Measurements from ENCODE around the gene E4F1. TPM values are rescaled to one million over a fixed set of nuclear protein-coding genes. Genes with fewer than 3 reads are reported as not detected.

E4F1 gene
- total RNA-seq, 1 experiment from 2014 or later: 30.1 TPM

DNA sequence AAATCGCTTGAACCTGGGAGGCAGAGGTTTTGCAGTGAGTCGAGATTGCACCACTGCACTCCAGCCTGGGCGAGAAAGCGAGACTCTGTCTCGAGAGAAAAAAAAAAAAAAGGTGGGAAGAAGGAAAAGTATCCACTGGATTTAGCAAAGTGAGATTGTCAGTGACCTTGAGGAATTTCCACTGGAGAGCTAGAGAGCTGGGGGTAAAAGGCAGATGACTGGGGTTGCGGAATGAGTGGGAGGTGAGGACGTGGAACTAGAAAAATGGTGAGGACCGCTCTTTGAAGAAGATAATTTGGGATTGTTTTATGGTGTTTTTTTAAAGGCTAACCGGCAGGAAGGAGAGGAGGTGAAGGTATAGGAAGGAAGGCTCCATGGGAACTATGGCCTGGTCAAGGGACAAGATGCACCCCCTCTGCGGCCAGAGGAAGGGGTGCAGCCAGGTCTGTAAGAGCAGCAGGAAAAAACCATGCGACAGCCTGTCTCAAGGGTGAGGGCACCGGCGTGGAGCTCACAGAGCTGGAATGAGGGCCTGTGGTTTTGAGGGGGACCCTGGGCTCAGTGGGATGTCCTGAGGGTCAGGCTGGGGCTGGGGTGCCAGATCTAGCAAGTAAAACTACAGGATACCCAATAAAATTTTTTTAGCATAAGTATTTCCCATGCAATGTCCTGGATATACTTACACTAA lies 18.8 kb upstream of the E4F1 start:
- no peaks in the 10 kb centered on the region for H3K9me3 ChIP-seq
- ChIA-PET POLR2A (interaction anchor here (0.6 kb wide), 1 partner anchor 10 kb away, joined by 4 read pairs; the partner anchor contains the start of gene PGP), CTCF (no interaction called here)
- intact Hi-C loops (cut with micrococcal nuclease; ENCODE audit: unreplicated experiment): no loop called here
- H3K27me3 Mint-ChIP-seq (ENCODE audit: insufficient read depth, unreplicated experiment): no peaks in the 10 kb centered on the region
- H3K4me3 Mint-ChIP-seq (ENCODE audit: unreplicated experiment): peak overlapping the region; percentile 72
- H3K36me3 Mint-ChIP-seq (ENCODE audit: insufficient read depth, unreplicated experiment): peaks cover 44% of the 10 kb centered on the region
- H3K4me1 ChIP-seq: no peaks in the 10 kb centered on the region; the same call in 1 of the 2 replicates
- no peaks in the 10 kb centered on the region for H3K27me3 ChIP-seq (replicated peaks; ENCODE audit: control insufficient read depth, insufficient read depth, low read length)
- no peaks in the 10 kb centered on the region for H3K9me3 Mint-ChIP-seq (ENCODE audit: unreplicated experiment)
- H3K27ac Mint-ChIP-seq (ENCODE audit: unreplicated experiment): peak overlapping the region; percentile 1
- DNase-seq: no peak
- peaks cover 14% of the 10 kb centered on the region for H3K4me1 Mint-ChIP-seq (ENCODE audit: low read depth, unreplicated experiment)
- TF ChIP-seq, protein P1, sequence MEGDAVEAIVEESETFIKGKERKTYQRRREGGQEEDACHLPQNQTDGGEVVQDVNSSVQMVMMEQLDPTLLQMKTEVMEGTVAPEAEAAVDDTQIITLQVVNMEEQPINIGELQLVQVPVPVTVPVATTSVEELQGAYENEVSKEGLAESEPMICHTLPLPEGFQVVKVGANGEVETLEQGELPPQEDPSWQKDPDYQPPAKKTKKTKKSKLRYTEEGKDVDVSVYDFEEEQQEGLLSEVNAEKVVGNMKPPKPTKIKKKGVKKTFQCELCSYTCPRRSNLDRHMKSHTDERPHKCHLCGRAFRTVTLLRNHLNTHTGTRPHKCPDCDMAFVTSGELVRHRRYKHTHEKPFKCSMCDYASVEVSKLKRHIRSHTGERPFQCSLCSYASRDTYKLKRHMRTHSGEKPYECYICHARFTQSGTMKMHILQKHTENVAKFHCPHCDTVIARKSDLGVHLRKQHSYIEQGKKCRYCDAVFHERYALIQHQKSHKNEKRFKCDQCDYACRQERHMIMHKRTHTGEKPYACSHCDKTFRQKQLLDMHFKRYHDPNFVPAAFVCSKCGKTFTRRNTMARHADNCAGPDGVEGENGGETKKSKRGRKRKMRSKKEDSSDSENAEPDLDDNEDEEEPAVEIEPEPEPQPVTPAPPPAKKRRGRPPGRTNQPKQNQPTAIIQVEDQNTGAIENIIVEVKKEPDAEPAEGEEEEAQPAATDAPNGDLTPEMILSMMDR (IDR thresholded peaks at IDR 0.05; ENCODE audit: insufficient read depth in 1 of 2, low read depth in 1 of 2, low read length in 1 of 2, severe bottlenecking in 1 of 2, unreplicated experiment in 1 of 2): no peak
- peaks cover 3% of the 10 kb centered on the region for H3K36me3 ChIP-seq (ENCODE audit: control insufficient read depth, insufficient read depth, low read length)
- BruUV-seq (replicated peaks): TSS peak; percentile 57
- peak overlapping the region; percentile 90 for H3K4me3 ChIP-seq (ENCODE audit: low read depth, low read length)

DNA sequence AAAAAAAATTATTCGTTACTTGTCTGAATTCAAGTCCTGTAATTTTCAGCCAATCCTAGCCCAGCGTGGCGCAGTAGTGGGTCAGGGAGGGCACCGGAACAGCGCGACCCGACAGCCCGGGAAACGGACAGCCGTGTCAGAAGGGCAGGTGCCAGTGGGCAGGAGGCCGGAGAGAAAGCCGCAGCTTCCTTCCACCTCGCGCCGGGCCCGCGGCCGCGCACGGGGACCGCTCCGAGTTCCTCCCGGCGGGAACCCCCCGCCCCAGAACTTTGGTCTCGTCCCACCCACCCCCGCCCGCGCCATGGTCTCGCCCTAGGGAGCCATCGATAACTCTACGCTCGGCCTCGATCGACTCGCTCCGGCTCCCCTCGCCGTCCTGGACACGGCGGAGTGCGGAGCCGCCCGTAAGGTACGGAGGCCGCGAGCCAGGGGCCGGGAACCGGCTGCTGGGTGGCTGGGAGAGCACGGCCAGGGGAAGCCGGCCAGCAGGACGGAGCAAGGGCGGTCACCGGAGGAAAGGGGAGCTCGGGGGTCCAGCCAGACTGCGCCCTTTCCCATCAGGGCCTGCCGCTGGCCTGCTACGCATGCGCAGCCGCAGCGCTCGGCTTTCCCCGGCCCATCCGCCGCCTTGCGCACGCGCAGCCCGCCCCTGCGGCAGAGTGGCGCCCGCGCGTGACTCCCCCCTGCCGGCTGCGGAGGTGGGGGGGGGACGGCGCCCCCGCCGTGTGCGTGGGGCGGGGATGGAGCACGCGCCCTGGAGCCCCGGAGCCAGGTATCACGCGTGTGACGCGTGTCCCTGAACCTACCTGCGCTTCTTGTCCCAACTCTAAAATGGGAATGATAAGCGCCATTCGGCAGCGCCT lies 18.1 kb upstream of the E4F1 start, which contains the start of gene MLST8:
TSS of gene MLST8 (plus strand) at position 351 of the 863 bp plus-strand sequence. CDS start 632 bp downstream, outside the sequence.
- Histone ChIP-seq H3K4me1 (no peaks in the 10 kb centered on the region; the same call in 1 of the 2 replicates), H3K36me3 (ENCODE audit: control insufficient read depth, insufficient read depth, low read length) (peaks cover 3% of the 10 kb centered on the region), H3K27me3 (replicated peaks; ENCODE audit: control insufficient read depth, insufficient read depth, low read length) (no peaks in the 10 kb centered on the region), H3K9me3 (no peaks in the 10 kb centered on the region), H3K4me3 (ENCODE audit: low read depth, low read length) (peak within 1 kb of the TSS; percentile 90)
- no TSS peak for BruUV-seq (replicated peaks)
- Mint-ChIP-seq H3K4me1 (ENCODE audit: low read depth, unreplicated experiment) (peaks cover 14% of the 10 kb centered on the region), H3K9me3 (ENCODE audit: unreplicated experiment) (no peaks in the 10 kb centered on the region), H3K36me3 (ENCODE audit: insufficient read depth, unreplicated experiment) (peaks cover 52% of the 10 kb centered on the region), H3K27ac (ENCODE audit: unreplicated experiment) (peak within 1 kb of the TSS; percentile 1), H3K27me3 (ENCODE audit: insufficient read depth, unreplicated experiment) (no peaks in the 10 kb centered on the region), H3K4me3 (ENCODE audit: unreplicated experiment) (peak within 1 kb of the TSS; percentile 72)
- CTCF ChIA-PET: no interaction called here
- peak; percentile 71 to 87 for DNase-seq
- POLR2A ChIA-PET: interaction anchor here (0.5 to 0.6 kb wide), 3 partner anchors 9 to 67 kb away, joined by 4 to 5 read pairs (median 4); partner anchors contain the start of gene PGP
- TF ChIP-seq, protein P1 (IDR thresholded peaks at IDR 0.05; ENCODE audit: insufficient read depth in 1 of 2, low read depth in 1 of 2, low read length in 1 of 2, severe bottlenecking in 1 of 2, unreplicated experiment in 1 of 2): no peak
- intact Hi-C loops (cut with micrococcal nuclease; ENCODE audit: unreplicated experiment): no loop called here

DNA sequence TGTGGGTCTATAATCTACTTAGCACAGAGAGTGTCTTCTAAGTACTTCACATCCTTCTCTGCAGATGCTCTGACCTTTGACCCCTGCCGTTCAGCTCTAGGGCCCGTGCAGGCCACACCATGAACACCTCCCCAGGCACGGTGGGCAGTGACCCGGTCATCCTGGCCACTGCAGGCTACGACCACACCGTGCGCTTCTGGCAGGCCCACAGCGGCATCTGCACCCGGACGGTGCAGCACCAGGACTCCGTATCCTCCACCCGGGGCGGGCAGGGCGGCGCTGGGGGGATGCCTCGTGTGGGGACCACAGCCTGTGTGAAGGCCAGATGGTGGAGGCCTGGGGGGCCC lies 17.5 kb upstream of the E4F1 start:
- Mint-ChIP-seq H3K9me3 (ENCODE audit: unreplicated experiment) (no peaks in the 10 kb centered on the region), H3K36me3 (ENCODE audit: insufficient read depth, unreplicated experiment) (peaks cover 58% of the 10 kb centered on the region), H3K27ac (ENCODE audit: unreplicated experiment) (peak overlapping the region; percentile 1), H3K4me3 (ENCODE audit: unreplicated experiment) (peak overlapping the region; percentile 72), H3K4me1 (ENCODE audit: low read depth, unreplicated experiment) (peaks cover 14% of the 10 kb centered on the region), H3K27me3 (ENCODE audit: insufficient read depth, unreplicated experiment) (no peaks in the 10 kb centered on the region)
- Histone ChIP-seq H3K27me3 (replicated peaks; ENCODE audit: control insufficient read depth, insufficient read depth, low read length) (no peaks in the 10 kb centered on the region), H3K4me3 (ENCODE audit: low read depth, low read length) (peak overlapping the region; percentile 90), H3K4me1 (peaks cover 5% of the 10 kb centered on the region; the same call in 1 of the 2 replicates), H3K9me3 (no peaks in the 10 kb centered on the region), H3K36me3 (ENCODE audit: control insufficient read depth, insufficient read depth, low read length) (peaks cover 3% of the 10 kb centered on the region)
- intact Hi-C loops (cut with micrococcal nuclease; ENCODE audit: unreplicated experiment): no loop called here
- TF ChIP-seq, protein P1 (IDR thresholded peaks at IDR 0.05; ENCODE audit: insufficient read depth in 1 of 2, low read depth in 1 of 2, low read length in 1 of 2, severe bottlenecking in 1 of 2, unreplicated experiment in 1 of 2): no peak
- no peak for DNase-seq
- ChIA-PET CTCF (no interaction called here), POLR2A (interaction anchor here (0.5 to 1.3 kb wide), 3 partner anchors 9 to 67 kb away, joined by 3 to 5 read pairs (median 4); partner anchors contain the start of genes PGP and TRAF7)
- no TSS peak for BruUV-seq (replicated peaks)

Data from Caco-2 (cell line).